Measurements from ENCODE around the gene ERBB4.

GRCh38 chr2:212227755-212228154, 310.8 kb downstream of the ERBB4 start:
- TF ChIP-seq CTCF (IDR thresholded peaks at IDR 0.05) (no peak), POLR2AphosphoS5 (IDR thresholded peaks at IDR 0.05) (no peak), POLR2A (IDR thresholded peaks at IDR 0.05) (no peak)

Measured in breast epithelium (tissue), 3 donors.